GM18517 (cell line): ENCODE measurements around the gene CDADC1.

ENCODE experiments used
- ATAC-seq: cut with Tn5 transposase; IDR thresholded peaks from one replicate; pipeline ENCODE4 v1.9.1; 2021; ENCODE audit warnings: mild to moderate bottlenecking, moderate library complexity; ENCODE audit not compliant: unreplicated experiment

CDADC1 gene

DNA sequence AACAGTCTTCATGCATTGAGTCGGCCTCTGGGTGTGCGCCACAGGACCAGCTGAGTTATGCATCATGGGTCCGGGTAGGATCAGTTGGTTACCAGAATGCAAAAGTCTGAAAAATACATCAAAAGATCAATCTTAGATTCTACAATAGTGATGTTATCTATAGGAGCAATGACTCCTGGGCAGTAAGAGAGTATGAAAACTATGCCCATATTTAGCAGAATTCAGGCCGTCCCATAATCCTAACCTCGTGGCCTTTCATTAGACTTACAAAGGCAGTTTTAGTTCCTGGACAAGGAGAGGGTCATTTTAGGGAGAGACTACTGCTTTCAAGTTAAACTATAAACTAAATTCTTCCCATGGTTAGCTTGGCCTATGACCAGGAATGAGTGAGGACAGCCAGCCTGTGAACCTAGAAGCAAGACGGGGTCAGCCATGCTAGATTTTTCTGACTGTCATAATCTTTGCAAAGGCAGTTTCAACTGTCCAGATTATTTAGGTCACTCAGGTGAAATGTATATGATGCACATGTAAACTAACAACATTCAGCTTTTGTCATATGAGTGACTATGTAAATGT lies 11.8 kb upstream of the CDADC1 start:
- ATAC-seq = no peak

- ATAC-seq = no peak
Observed at GRCh38 chr13:49238621-49239020, 9.1 kb upstream of the CDADC1 start.

- no peak for ATAC-seq
Observed at GRCh38 chr13:49240017-49240416, 7.7 kb upstream of the CDADC1 start.

GRCh38 chr13:49241296-49241695 lies 6.4 kb upstream of the CDADC1 start:
- no peak for ATAC-seq

DNA sequence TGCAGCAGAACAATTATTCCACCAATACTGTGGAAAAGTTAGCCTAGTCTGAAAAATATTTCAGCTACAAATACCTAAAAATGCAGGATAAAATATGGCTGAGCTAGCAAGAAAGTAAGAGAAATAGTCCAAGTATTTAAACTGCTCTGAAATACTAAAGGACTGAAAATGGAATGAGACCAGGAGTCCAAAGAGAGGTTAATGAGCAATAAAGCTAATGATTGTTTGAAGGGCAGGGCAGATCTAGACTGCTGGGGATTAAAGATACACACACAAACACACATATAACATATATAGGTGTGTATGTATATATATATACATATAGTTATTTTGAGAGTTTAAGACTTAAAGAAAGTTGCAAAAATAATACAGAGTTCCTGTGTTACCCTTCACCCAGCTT lies 2.6 kb upstream of the CDADC1 start:
- no peak for ATAC-seq

DNA sequence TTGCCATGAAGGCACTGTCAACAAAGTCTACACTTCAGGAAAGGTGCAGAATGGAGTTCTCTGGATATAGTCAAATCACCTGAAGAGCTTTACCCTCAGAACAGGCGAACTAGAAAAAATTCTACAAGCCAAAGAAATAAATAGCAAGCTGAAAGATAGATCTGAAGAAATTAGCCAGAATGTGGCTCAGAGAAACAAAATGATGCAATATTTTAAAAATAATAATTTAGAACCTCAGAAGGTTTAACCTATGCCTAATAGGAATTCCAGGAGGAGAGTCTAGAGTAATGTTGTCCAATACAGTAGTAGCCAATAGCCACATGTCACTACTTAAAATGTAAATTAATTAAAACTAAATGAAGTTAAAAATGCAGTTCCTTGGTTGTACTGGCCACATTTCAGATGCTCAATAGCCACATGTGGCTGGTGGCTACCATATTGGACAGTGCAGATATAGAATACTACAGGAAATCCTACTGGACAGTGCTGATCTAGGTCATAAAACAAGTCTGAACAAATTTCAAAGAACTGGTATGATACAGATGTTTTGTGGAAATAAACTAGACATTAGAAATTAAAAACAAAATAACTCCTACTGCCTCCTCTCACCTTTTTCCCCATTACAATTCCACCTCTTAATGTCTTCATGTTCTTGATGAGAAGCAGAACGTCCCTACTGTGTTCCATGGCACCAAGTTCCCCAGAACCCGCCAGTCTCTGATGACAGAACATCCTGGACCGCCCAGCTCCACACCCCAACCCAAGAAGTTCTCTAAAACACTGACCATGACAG lies 679 bp upstream of the CDADC1 start:
- peak; percentile 37 for ATAC-seq

- ATAC-seq = no peak
Observed at GRCh38 chr13:49248622-49249002, 887 bp downstream of the CDADC1 start.

DNA sequence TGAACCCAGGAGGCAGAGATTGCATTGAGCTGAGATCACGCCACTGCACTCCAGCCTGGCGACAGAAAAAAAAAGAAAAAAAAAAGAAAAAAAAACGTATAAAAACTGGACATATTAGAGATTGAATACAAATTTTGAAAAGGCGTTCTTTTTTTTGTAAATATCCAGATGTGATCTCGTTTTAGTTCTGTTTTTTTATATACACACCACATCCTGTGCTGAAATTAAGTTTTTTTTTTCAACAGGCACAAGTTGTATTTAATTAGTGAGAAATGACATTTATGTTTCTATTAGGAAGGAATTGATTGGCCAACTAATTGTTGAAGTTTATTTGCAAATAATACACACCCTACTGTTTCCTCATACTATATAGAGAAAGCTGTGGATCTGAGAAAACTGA lies 3.6 kb downstream of the CDADC1 start:
- no peak for ATAC-seq

DNA sequence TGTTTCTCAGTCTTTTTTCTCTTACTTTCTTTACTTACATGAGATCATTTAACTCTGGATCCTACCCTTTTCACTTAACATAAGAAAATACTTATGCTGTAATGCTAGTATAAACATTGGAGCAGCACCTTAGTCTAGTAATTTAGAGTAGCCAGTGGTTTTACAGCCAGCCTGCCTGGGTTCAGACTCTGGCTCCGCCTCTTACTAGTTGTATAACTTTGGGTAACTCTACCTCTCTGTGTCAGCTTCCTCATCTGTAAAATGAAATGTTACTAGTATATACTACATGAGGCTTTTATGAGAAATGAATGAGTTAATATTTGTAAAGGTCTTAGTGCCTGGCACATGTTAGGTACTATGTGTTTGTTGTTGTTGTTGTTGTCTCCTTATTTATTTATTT lies 5.6 kb downstream of the CDADC1 start:
- ATAC-seq = no peak

GRCh38 chr13:49254007-49254406 lies 6.3 kb downstream of the CDADC1 start:
- ATAC-seq = no peak

DNA sequence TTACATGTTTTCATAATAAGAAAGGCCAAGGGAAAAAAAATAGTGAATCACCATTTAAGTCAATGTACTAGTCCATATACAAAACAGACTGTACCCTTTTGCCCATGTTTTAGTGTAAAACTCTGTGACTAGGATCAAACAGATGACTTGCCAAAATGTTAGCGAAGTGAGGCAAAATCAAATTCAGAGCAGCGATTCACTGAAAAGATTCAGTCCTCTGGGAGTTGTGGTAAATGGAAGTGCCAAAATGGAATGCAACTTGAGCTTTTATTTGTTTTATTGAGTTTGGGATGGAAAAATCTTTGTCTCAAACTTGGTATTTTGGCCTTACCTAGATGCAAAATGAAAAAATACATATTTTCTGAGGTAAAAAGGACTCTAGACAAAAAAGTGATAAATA lies 9.1 kb downstream of the CDADC1 start:
- no peak for ATAC-seq

GRCh38 chr13:49258089-49258796 lies 10.5 kb downstream of the CDADC1 start:
- ATAC-seq = no peak

DNA sequence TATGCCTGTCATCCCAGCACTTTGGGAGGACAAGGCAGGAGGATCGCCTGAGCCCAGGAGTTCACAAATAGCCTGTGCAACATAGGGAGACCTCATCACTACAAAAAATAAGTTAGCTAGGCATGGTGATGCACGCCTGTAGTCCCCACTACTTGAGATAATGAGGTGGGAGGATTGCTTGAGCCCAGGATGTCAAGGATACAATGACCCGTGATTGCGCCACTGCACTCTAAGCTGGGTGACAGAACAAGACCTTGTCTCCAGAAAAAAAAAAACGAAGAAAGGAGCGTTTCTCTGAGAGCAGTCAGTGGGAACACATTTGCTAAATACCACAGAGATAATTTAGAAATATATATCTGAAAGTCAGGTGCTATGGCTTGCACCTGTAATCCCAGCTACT lies 11.9 kb downstream of the CDADC1 start:
- no peak for ATAC-seq

GRCh38 chr13:49262634-49263033 lies 14.9 kb downstream of the CDADC1 start:
- ATAC-seq = no peak

DNA sequence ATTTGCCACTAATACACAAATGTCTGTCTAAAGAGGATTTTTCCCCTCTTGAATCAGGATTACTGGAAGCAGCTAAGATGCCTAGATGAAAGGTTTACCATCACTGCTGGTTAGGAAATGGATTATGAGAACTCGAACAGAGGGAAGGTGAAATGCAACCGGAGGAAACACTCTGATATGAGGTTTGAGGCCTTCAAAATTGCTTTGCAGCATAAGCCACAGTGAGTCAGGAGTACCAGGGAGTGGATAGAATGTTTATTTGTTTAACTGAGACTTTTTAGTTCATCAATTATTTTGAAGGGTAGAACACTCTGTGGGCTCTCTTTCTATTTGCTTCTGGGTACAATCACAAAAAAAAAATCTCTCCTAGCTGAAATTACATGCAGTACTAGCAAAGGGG lies 18.1 kb downstream of the CDADC1 start:
- no peak for ATAC-seq

DNA sequence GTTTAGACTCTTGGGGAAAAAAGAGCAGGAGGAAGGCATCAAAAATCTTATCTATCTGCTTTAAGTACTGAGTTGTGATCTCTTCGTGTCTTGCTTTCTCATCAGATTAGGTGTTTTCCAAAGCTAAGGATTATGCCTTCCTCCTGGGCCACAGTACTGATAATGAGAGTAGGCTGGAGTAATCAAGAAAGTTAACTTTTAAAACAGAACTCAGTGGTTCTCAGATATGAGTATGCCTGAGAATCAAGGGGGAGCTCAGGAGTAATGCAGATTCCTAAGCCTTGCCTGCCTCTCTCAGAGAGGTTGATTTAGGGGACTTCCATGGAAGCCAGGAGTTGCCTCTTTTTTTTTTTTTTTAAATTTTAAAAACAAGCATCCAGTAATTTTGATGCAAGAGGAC lies 23.5 kb downstream of the CDADC1 start:
- no peak for ATAC-seq

GRCh38 chr13:49272296-49272695 lies 24.6 kb downstream of the CDADC1 start:
- ATAC-seq = no peak

DNA sequence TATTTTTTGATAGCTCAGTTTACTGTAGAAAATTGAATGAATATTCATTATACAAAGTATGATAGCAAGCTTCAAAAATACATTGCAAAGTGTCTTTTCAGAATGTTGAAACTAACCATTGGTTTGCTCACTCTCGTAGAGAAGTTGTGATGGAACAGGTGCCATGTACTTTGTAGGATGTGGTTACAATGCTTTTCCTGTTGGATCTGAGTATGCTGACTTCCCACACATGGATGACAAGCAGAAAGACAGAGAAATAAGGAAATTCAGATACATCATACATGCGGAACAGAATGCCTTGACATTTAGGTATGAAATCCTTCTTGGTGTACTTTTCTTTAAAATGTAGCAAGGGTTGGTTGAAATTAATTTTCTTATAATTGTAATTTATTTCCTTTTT lies 30.5 kb downstream of the CDADC1 start:
- no peak for ATAC-seq

- no peak for ATAC-seq
Observed at GRCh38 chr13:49279112-49279511, 31.4 kb downstream of the CDADC1 start.

- no peak for ATAC-seq
Observed at GRCh38 chr13:49279885-49280284, 32.2 kb downstream of the CDADC1 start.

DNA sequence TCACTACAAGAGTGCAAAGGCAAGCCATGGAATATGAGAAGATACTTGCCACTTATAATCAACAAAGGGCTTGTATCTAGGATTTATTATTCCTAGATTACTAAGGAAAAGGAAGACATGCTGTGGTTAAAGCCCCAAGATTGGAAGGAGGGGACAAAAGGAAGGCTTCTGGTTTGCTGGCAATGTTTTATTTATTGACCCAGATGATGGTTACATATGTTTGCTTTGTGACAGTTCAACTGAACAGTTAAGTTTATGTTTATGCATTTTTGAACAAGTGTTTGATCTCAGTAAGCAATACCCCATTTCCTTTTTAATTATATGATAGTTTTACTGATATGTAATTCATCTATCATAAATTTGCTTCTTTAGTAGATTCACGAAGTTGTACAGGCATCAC lies 40.3 kb downstream of the CDADC1 start:
- no peak for ATAC-seq

- ATAC-seq = no peak
Observed at GRCh38 chr13:49288458-49288857, 40.7 kb downstream of the CDADC1 start.
